GM23338 (cell line): ENCODE results near the gene SLC35E2B. TPM values are rescaled to one million over a fixed set of nuclear protein-coding genes. Genes with fewer than 3 reads are reported as not detected.

ENCODE experiments used
- ATAC-seq: fragments of 200-7000 bp; cut with Tn5 transposase; 3 replicates; pipeline ENCODE4 v1.9.1; 2020
- DNase-seq: peaks from one replicate; pipeline ENCODE4 v3.0.0-alpha.2; 2015; ENCODE audit warnings: low spot score
- H2AFZ ChIP-seq: fragments of 200-600 bp; sonication (generic); 2 replicates; pipeline ENCODE4 v1.8.0; 2016; ENCODE audit warnings: antibody characterized with exemption, mild to moderate bottlenecking, moderate library complexity
- H3F3A ChIP-seq: fragments of 200-600 bp; sonication (generic); replicated peaks from 2 replicates; pipeline ENCODE4 v1.8.0; 2017; ENCODE audit warnings: antibody characterized with exemption, mixed run types, low read depth
- H3K27ac ChIP-seq: fragments of 200-600 bp; sonication (generic); 2 replicates; pipeline ENCODE4 v1.6.1; 2016; ENCODE audit warnings: low read depth
- H3K27me3 ChIP-seq: fragments of 200-600 bp; sonication (generic); 2 replicates; pipeline ENCODE4 v1.8.0; 2016; ENCODE audit warnings: mild to moderate bottlenecking, mixed run types, moderate library complexity; ENCODE audit not compliant: insufficient read depth
- H3K36me3 ChIP-seq: fragments of 200-600 bp; sonication (generic); 2 replicates; pipeline ENCODE4 v1.8.0; 2016; ENCODE audit warnings: mild to moderate bottlenecking; ENCODE audit not compliant: insufficient read depth
- H3K4me1 ChIP-seq: fragments of 200-600 bp; sonication (generic); 2 replicates; pipeline ENCODE4 v1.8.0; 2016; ENCODE audit warnings: mild to moderate bottlenecking, moderate library complexity; ENCODE audit not compliant: insufficient read depth
- H3K4me2 ChIP-seq: fragments of 200-600 bp; sonication (generic); 2 replicates; pipeline ENCODE4 v1.7.1; 2017; ENCODE audit warnings: mixed run types
- H3K4me3 ChIP-seq: fragments of 200-600 bp; sonication (generic); 2 replicates; pipeline ENCODE4 v1.6.1; 2016; ENCODE audit warnings: mixed run types
- H3K79me2 ChIP-seq: fragments of 200-600 bp; sonication (generic); replicated peaks from 2 replicates; pipeline ENCODE4 v1.8.0; 2017; ENCODE audit warnings: mild to moderate bottlenecking; ENCODE audit not compliant: insufficient read depth
- H3K9me2 ChIP-seq: fragments of 200-600 bp; sonication (generic); 2 replicates; pipeline ENCODE4 v1.8.0; 2017; ENCODE audit not compliant: insufficient read depth
- H4K20me1 ChIP-seq: fragments of 200-600 bp; sonication (generic); replicated peaks from 2 replicates; pipeline ENCODE4 v1.8.0; 2017; ENCODE audit warnings: mild to moderate bottlenecking; ENCODE audit not compliant: insufficient read depth
- H3K27ac Mint-ChIP-seq: 2 replicates; pipeline ENCODE4 v1.8.0; 2020; ENCODE audit warnings: inconsistent platforms, mild to moderate bottlenecking, moderate library complexity, mixed read lengths
- H3K27me3 Mint-ChIP-seq: 3 replicates; pipeline ENCODE4 v1.8.0; 2022; ENCODE audit warnings: low read depth, mild to moderate bottlenecking, moderate library complexity, mixed read lengths, inconsistent platforms; ENCODE audit not compliant: insufficient read depth, poor library complexity
- H3K36me3 Mint-ChIP-seq: 3 replicates; pipeline ENCODE4 v1.8.0; 2021; ENCODE audit warnings: low read depth, mild to moderate bottlenecking, inconsistent platforms, moderate library complexity, mixed read lengths
- H3K4me1 Mint-ChIP-seq: 3 replicates; pipeline ENCODE4 v1.8.0; 2020; ENCODE audit warnings: mild to moderate bottlenecking, inconsistent platforms, mixed read lengths
- H3K4me3 Mint-ChIP-seq: 3 replicates; pipeline ENCODE4 v1.8.0; 2021; ENCODE audit warnings: moderate library complexity, mild to moderate bottlenecking, inconsistent platforms, mixed read lengths
- H3K9me3 Mint-ChIP-seq: 3 replicates; pipeline ENCODE4 v1.8.0; 2020; ENCODE audit warnings: moderate library complexity, mild to moderate bottlenecking, inconsistent platforms, mixed read lengths
- EZH2 ChIP-seq: fragments of 200-600 bp; sonication (generic); IDR thresholded peaks from one replicate; pipeline ENCODE4 v1.8.0; 2017; ENCODE audit warnings: antibody characterized with exemption, mild to moderate bottlenecking, low read depth; ENCODE audit not compliant: unreplicated experiment
- EZH2phosphoT487 ChIP-seq: fragments of 200-600 bp; sonication (generic); IDR thresholded peaks from one replicate; pipeline ENCODE4 v1.8.1; 2018; ENCODE audit warnings: antibody characterized with exemption; ENCODE audit not compliant: unreplicated experiment
- POLR2AphosphoS5 ChIP-seq: IDR thresholded peaks from 2 replicates; pipeline ENCODE4 v1.6.1; 2016; ENCODE audit warnings: antibody characterized with exemption, low read depth
- STAT1 ChIP-seq: IDR thresholded peaks from one replicate; pipeline ENCODE4 v1.6.1; 2016; ENCODE audit warnings: antibody characterized with exemption; ENCODE audit not compliant: unreplicated experiment
- ZNF114 ChIP-seq: fragments of 250-450 bp; sonication (Bioruptor Pico); IDR thresholded peaks from 2 replicates; pipeline ENCODE4 v1.5.0; 2020; ENCODE audit warnings: mild to moderate bottlenecking, moderate library complexity
- ZNF331 ChIP-seq: fragments of 250-450 bp; sonication (Bioruptor Pico); IDR thresholded peaks from 2 replicates; pipeline ENCODE4 v1.5.0; 2020; ENCODE audit warnings: low read depth, mild to moderate bottlenecking, moderate library complexity
- polyA plus RNA-seq: library from polyadenylated mRNA; unstranded; fragments of >200 nt; fragmentation: Nextera tagmentation; extraction: Ambion mirVana; gene quantifications from 2 replicates; pipeline ENCODE4 v1.2.1, GENCODE V29; 2016
- total RNA-seq: library from RNA; depleted of rRNA; stranded (reverse); fragments of >200 nt; shearing (Covaris generic); gene quantifications from 2 replicates; pipeline ENCODE4 v1.2.3, GENCODE V29; 2014
- TF ChIP-seq, protein P1 (sequence below), 2 experiments: fragments of 200-600 bp in 1 of 2; sonication (generic) in 1 of 2; conservative IDR thresholded peaks; 2 replicates each; pipeline versions ENCODE4 v1.5.1 to v1.6.1; 2016 to 2017; ENCODE audit warnings: antibody characterized with exemption in 2 of 2, low read depth in 2 of 2, mild to moderate bottlenecking in 2 of 2, moderate library complexity in 1 of 2
- TF ChIP-seq, protein P2 (sequence below): IDR thresholded peaks from 2 replicates; pipeline ENCODE4 v1.6.1; 2016; ENCODE audit warnings: antibody characterized with exemption

The SLC35E2B gene
- total and polyA plus RNA-seq, 2 experiments from 2014 or later, result 16.8 to 63.0 TPM

DNA sequence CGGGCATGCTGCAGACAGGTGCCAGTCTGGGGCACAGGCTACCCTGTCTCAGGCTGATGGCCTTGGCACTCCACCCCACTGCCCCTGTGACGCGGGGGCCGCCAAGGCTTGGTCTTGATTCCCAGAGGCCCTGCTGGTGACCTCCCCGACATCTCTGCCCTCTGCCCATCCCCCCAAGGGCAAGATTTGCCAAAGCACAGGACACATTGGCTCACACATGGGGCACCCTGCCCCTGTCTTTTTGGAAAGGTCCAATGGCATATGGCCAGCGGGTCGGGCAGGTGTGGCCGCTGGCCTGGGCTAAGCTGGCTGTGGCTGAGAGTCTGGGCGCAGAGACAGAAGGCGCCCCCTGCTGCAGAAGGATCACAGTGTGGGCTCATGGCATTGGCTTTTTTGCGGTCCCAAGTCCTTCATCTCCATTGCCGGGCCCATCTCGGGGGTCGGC, 72.7 kb downstream of the SLC35E2B start:
- ATAC-seq (peak; percentile 45), DNase-seq (peak; percentile 80)
- no peaks in the 10 kb centered on the region; the same call in 1 of the 2 replicates for H3K4me1 ChIP-seq
- no peaks in the 10 kb centered on the region for H3K27me3 ChIP-seq
- H3K9me2 ChIP-seq, result no peaks in the 10 kb centered on the region
- Mint-ChIP-seq H3K36me3 (no peaks in the 10 kb centered on the region; the same call in 2 of the 3 replicates), H3K27ac (no peak overlapping the region), H3K9me3 (no peaks in the 10 kb centered on the region; the same call in 2 of the 3 replicates), H3K4me3 (no peak overlapping the region), H3K4me1 (no peaks in the 10 kb centered on the region; the same call in 2 of the 3 replicates), H3K27me3 (peaks cover 16% of the 10 kb centered on the region)
- TF ChIP-seq ZNF114 (CRISPR knock-in tag) (no peak), ZNF331 (CRISPR knock-in tag) (no peak), POLR2AphosphoS5 (no peak), STAT1 (no peak), EZH2 (no peak)
- TF ChIP-seq, protein P1, sequence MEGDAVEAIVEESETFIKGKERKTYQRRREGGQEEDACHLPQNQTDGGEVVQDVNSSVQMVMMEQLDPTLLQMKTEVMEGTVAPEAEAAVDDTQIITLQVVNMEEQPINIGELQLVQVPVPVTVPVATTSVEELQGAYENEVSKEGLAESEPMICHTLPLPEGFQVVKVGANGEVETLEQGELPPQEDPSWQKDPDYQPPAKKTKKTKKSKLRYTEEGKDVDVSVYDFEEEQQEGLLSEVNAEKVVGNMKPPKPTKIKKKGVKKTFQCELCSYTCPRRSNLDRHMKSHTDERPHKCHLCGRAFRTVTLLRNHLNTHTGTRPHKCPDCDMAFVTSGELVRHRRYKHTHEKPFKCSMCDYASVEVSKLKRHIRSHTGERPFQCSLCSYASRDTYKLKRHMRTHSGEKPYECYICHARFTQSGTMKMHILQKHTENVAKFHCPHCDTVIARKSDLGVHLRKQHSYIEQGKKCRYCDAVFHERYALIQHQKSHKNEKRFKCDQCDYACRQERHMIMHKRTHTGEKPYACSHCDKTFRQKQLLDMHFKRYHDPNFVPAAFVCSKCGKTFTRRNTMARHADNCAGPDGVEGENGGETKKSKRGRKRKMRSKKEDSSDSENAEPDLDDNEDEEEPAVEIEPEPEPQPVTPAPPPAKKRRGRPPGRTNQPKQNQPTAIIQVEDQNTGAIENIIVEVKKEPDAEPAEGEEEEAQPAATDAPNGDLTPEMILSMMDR (conservative IDR thresholded peaks at IDR 0.05; ENCODE audit: low read depth in 2 of 2), result peak; percentile 61 to 81
- TF ChIP-seq, protein P2, sequence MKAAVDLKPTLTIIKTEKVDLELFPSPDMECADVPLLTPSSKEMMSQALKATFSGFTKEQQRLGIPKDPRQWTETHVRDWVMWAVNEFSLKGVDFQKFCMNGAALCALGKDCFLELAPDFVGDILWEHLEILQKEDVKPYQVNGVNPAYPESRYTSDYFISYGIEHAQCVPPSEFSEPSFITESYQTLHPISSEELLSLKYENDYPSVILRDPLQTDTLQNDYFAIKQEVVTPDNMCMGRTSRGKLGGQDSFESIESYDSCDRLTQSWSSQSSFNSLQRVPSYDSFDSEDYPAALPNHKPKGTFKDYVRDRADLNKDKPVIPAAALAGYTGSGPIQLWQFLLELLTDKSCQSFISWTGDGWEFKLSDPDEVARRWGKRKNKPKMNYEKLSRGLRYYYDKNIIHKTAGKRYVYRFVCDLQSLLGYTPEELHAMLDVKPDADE, result no peak
- peaks cover 5% of the 10 kb centered on the region for H4K20me1 ChIP-seq
- H2AFZ ChIP-seq, result no peak overlapping the region
- no peak overlapping the region for H3K4me2 ChIP-seq
- H3K36me3 ChIP-seq, result no peaks in the 10 kb centered on the region
- peaks cover under 1% of the 10 kb centered on the region; the same call in 1 of the 2 replicates for H3K79me2 ChIP-seq
- H3K27ac ChIP-seq, result no peak overlapping the region
- H3K4me3 ChIP-seq, result no peak overlapping the region
- no peaks in the 10 kb centered on the region; the same call in 1 of the 2 replicates for H3F3A ChIP-seq

DNA sequence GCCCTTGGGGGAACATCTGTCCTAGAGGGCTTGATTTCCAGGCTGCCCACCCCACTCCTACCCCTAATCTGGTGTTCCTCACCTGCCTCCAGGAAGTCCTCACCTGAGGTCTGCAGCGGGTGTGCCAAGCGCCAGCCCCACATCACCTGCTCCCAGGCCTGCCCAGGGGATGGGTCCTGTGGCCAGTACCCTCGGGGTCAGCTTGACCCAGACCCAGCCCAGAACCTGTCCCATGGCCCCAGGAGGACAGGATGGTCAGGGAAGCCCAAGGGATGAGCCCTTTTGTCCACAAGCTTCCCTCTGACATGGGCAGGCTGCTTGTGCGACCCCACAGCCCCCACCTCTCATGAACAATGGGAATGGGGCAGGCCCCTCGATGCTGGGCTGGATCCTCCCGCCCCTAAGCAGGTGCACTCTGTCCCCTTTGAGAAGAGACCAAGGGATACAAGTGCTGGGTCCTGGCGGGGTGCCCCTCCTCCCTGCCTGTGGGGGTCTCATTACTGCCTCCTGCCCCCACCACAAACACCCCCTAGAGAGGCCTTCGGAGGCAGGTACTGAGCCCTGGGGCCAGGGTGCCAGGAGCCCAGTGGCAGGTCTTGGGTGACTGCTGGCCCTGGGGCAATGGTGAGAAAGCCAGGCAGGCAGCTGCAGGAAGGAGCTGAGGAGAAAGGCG, 74.1 kb downstream of the SLC35E2B start:
- Mint-ChIP-seq H3K27me3 (peaks cover 13% of the 10 kb centered on the region), H3K4me3 (no peak overlapping the region), H3K4me1 (peaks cover 11% of the 10 kb centered on the region), H3K36me3 (peaks cover 2% of the 10 kb centered on the region; the same call in 2 of the 3 replicates), H3K9me3 (no peaks in the 10 kb centered on the region; the same call in 2 of the 3 replicates), H3K27ac (no peak overlapping the region)
- Histone ChIP-seq H3K4me3 (no peak overlapping the region), H3K4me2 (no peak overlapping the region), H3K4me1 (peaks cover 6% of the 10 kb centered on the region; the same call in 1 of the 2 replicates), H3K36me3 (no peaks in the 10 kb centered on the region), H3K9me2 (no peaks in the 10 kb centered on the region), H2AFZ (no peak overlapping the region), H3K27me3 (no peaks in the 10 kb centered on the region), H3K27ac (no peak overlapping the region), H4K20me1 (peaks cover 11% of the 10 kb centered on the region), H3K79me2 (peaks cover 14% of the 10 kb centered on the region; the same call in 1 of the 2 replicates), H3F3A (peaks cover 4% of the 10 kb centered on the region; the same call in 1 of the 2 replicates)
- ATAC-seq (no peak), DNase-seq (no peak)
- no peak for TF ChIP-seq EZH2phosphoT487
- TF ChIP-seq, protein P2, result no peak
- TF ChIP-seq, protein P1 (conservative IDR thresholded peaks at IDR 0.05; ENCODE audit: low read depth in 2 of 2), result no peak
- no peak for TF ChIP-seq ZNF114 (CRISPR knock-in tag)
